Measurements from ENCODE around the gene RICTOR.

DNA sequence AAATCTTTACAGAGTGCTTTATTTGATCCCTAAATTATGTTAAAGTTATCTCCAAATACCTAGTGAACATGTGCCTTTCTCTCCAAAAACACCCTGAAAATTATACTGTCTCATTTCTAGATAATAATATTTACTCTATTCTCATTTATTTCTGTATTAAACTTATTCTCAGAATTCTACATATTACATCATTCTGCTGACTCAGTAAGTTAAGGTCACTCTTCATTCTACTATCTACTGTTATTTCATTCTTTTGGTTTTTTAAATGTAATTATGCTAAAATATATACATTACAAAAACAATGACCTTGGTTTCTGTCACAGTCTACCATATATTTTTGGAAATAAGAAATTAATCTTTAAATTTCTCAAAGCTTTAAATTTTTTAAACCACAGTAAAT, 96.2 kb downstream of the RICTOR start:
- TF ChIP-seq, protein P1, sequence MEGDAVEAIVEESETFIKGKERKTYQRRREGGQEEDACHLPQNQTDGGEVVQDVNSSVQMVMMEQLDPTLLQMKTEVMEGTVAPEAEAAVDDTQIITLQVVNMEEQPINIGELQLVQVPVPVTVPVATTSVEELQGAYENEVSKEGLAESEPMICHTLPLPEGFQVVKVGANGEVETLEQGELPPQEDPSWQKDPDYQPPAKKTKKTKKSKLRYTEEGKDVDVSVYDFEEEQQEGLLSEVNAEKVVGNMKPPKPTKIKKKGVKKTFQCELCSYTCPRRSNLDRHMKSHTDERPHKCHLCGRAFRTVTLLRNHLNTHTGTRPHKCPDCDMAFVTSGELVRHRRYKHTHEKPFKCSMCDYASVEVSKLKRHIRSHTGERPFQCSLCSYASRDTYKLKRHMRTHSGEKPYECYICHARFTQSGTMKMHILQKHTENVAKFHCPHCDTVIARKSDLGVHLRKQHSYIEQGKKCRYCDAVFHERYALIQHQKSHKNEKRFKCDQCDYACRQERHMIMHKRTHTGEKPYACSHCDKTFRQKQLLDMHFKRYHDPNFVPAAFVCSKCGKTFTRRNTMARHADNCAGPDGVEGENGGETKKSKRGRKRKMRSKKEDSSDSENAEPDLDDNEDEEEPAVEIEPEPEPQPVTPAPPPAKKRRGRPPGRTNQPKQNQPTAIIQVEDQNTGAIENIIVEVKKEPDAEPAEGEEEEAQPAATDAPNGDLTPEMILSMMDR (IDR thresholded peaks at IDR 0.05), result no peak
- TF ChIP-seq POLR2A (IDR thresholded peaks at IDR 0.05), result no peak

Data from ovary (tissue), 3 donors.